Ectodermal cell (in vitro differentiated cells): ENCODE results near the gene PCP2. TPM values are rescaled to one million over a fixed set of nuclear protein-coding genes. Genes with fewer than 3 reads are reported as not detected.
A peak's percentile ranks its signal among the peaks of the same experiment; 100 is the strongest.

ENCODE experiments used
- H3K27ac ChIP-seq: 2 replicates; pipeline ENCODE4 v1.7.0; 2013; ENCODE audit warnings: mild to moderate bottlenecking, low read depth, low read length; ENCODE audit not compliant: insufficient read depth, poor library complexity, severe bottlenecking
- H3K27me3 ChIP-seq: 2 replicates; pipeline ENCODE4 v1.7.0; 2013; ENCODE audit warnings: mild to moderate bottlenecking, low read length; ENCODE audit not compliant: insufficient read depth, control insufficient read depth, poor library complexity, severe bottlenecking
- H3K36me3 ChIP-seq: one replicate; pipeline ENCODE4 v1.7.0; 2013; ENCODE audit warnings: low read length; ENCODE audit not compliant: control insufficient read depth, insufficient read depth
- H3K4me1 ChIP-seq: one replicate; pipeline ENCODE4 v1.7.0; 2013; ENCODE audit warnings: low read length; ENCODE audit not compliant: control insufficient read depth, insufficient read depth
- H3K4me3 ChIP-seq: 2 replicates; pipeline ENCODE4 v1.7.0; 2013; ENCODE audit warnings: low read depth, low read length, control low read depth; ENCODE audit not compliant: insufficient read depth
- H3K9me3 ChIP-seq: 2 replicates; pipeline ENCODE4 v1.7.0; 2013; ENCODE audit warnings: mild to moderate bottlenecking, low read length, moderate library complexity; ENCODE audit not compliant: control insufficient read depth
- WGBS, 2 experiments: methylation state at CpG; one replicate each; pipeline ENCODE4 v1.1.7; 2013; ENCODE audit warnings: missing lambda C conversion rate in 2 of 2; 5-methylcytosine and 5-hydroxymethylcytosine counted together
- polyA plus RNA-seq, 4 experiments: library from polyadenylated mRNA; stranded (reverse); fragments of 50-300 nt; gene quantifications; one replicate each; pipeline ENCODE4 v1.2.3, GENCODE V29; 2013

PCP2 gene
- polyA plus RNA-seq (2013, experiment 1 of 4) = not detected
- polyA plus RNA-seq (2013, experiment 2 of 4) = not detected
- not detected for polyA plus RNA-seq (2013, experiment 3 of 4)
- not detected for polyA plus RNA-seq (2013, experiment 4 of 4)

GRCh38 chr19:7633698-7634097, at the start of gene PCP2:
TSS of gene PCP2 (minus strand) at chr19:7633719. CDS start at chr19:7633457, 262 bp downstream.
- Histone ChIP-seq H3K36me3 (no peaks in the 10 kb centered on the region), H3K4me1 (peaks cover 8% of the 10 kb centered on the region), H3K4me3 (no peak within 1 kb of the TSS), H3K27me3 (peaks cover 25% of the 10 kb centered on the region), H3K9me3 (no peaks in the 10 kb centered on the region), H3K27ac (no peak within 1 kb of the TSS)
- WGBS, 2 experiments = 57 to 78% methylated on average over 2 of the region's 2 CpGs

- Histone ChIP-seq H3K4me1 (peaks cover 3% of the 10 kb centered on the region), H3K36me3 (peaks cover 22% of the 10 kb centered on the region), H3K27ac (no peak overlapping the region), H3K9me3 (no peaks in the 10 kb centered on the region), H3K27me3 (peaks cover 21% of the 10 kb centered on the region), H3K4me3 (peak overlapping the region; percentile 98)
- WGBS, 2 experiments = 94 to 96% methylated on average over 74 of the region's 74 CpGs
Measured at GRCh38 chr19:7682175-7682855, 48.8 kb upstream of the PCP2 start.

GRCh38 chr19:7681340-7682174, 48.0 kb upstream of the PCP2 start:
- H3K27ac ChIP-seq = no peak overlapping the region
- 24 to 25% methylated on average over 43 of the region's 43 CpGs for WGBS, 2 experiments
- no peaks in the 10 kb centered on the region for H3K9me3 ChIP-seq
- peaks cover 3% of the 10 kb centered on the region for H3K4me1 ChIP-seq
- peaks cover 22% of the 10 kb centered on the region for H3K36me3 ChIP-seq
- peak overlapping the region; percentile 98 for H3K4me3 ChIP-seq
- peaks cover 28% of the 10 kb centered on the region for H3K27me3 ChIP-seq

- Histone ChIP-seq H3K27me3 (peaks cover 36% of the 10 kb centered on the region), H3K9me3 (no peaks in the 10 kb centered on the region), H3K36me3 (peaks cover 22% of the 10 kb centered on the region), H3K27ac (no peak within 1 kb of the TSS), H3K4me3 (peak within 1 kb of the TSS; percentile 98), H3K4me1 (peaks cover 3% of the 10 kb centered on the region)
- WGBS, 2 experiments = 0% methylated on average over 79 of the region's 79 CpGs
Measured at GRCh38 chr19:7680606-7681339, 47.3 kb upstream of the PCP2 start, which contains the start of gene TRAPPC5. TSS of gene TRAPPC5 (plus strand) at chr19:7680833. CDS start at chr19:7682254, 1,421 bp downstream.

GRCh38 chr19:7679771-7680605, 46.5 kb upstream of the PCP2 start:
- peaks cover 3% of the 10 kb centered on the region for H3K4me1 ChIP-seq
- peaks cover 38% of the 10 kb centered on the region for H3K27me3 ChIP-seq
- H3K27ac ChIP-seq = no peak overlapping the region
- peaks cover 22% of the 10 kb centered on the region for H3K36me3 ChIP-seq
- peak overlapping the region; percentile 98 for H3K4me3 ChIP-seq
- 58 to 62% methylated on average over 22 of the region's 22 CpGs for WGBS, 2 experiments
- H3K9me3 ChIP-seq = no peaks in the 10 kb centered on the region

- 82% methylated on average over 30 of the region's 30 CpGs for WGBS, 2 experiments
Measured at GRCh38 chr19:7678971-7679751, 45.6 kb upstream of the PCP2 start.

GRCh38 chr19:7677669-7678311, 44.3 kb upstream of the PCP2 start:
- H3K36me3 ChIP-seq = peaks cover 8% of the 10 kb centered on the region
- peaks cover 3% of the 10 kb centered on the region for H3K4me1 ChIP-seq
- H3K4me3 ChIP-seq = no peak overlapping the region
- no peak overlapping the region for H3K27ac ChIP-seq
- H3K27me3 ChIP-seq = peaks cover 43% of the 10 kb centered on the region
- WGBS, 2 experiments = 40 to 42% methylated on average over 12 of the region's 12 CpGs
- H3K9me3 ChIP-seq = no peaks in the 10 kb centered on the region

More at GRCh38 chr19:7678971-7679751, 45.6 kb upstream of the PCP2 start:
- peaks cover 38% of the 10 kb centered on the region for H3K27me3 ChIP-seq
- peaks cover 19% of the 10 kb centered on the region for H3K36me3 ChIP-seq
- H3K4me3 ChIP-seq = no peak overlapping the region
- no peak overlapping the region for H3K27ac ChIP-seq
- no peaks in the 10 kb centered on the region for H3K9me3 ChIP-seq
- H3K4me1 ChIP-seq = peaks cover 3% of the 10 kb centered on the region

- H3K36me3 ChIP-seq = no peaks in the 10 kb centered on the region
- H3K9me3 ChIP-seq = no peaks in the 10 kb centered on the region
- H3K27me3 ChIP-seq = peaks cover 52% of the 10 kb centered on the region
- no peak within 1 kb of the TSS for H3K27ac ChIP-seq
- 63 to 70% methylated on average over 10 of the region's 10 CpGs for WGBS, 2 experiments
- peaks cover 3% of the 10 kb centered on the region for H3K4me1 ChIP-seq
- no peak within 1 kb of the TSS for H3K4me3 ChIP-seq
Measured at GRCh38 chr19:7676854-7677253, 43.3 kb upstream of the PCP2 start, which contains the start of gene MCEMP1. TSS of gene MCEMP1 (plus strand) at chr19:7677090. CDS start at chr19:7677121, 31 bp downstream.
